ENCODE measurements around the gene GLOD5.

The GLOD5 gene

GRCh38 chrX:48752498-48752897, 9.0 kb upstream of the GLOD5 start:
- H3K27me3 ChIP-seq: no peaks in the 10 kb centered on the region
- no peak overlapping the region for H3K27ac ChIP-seq
- no peaks in the 10 kb centered on the region for H3K4me1 ChIP-seq (ENCODE audit: control insufficient read depth in 1 of 2, insufficient read depth in 1 of 2, low read depth in 1 of 2, low read length in 1 of 2)
- no peak for TF ChIP-seq CTCF (IDR thresholded peaks at IDR 0.05)
- H3K36me3 ChIP-seq: no peaks in the 10 kb centered on the region
- no peaks in the 10 kb centered on the region for H3K9me3 ChIP-seq
- no peak overlapping the region for H3K4me3 ChIP-seq (ENCODE audit: low read depth in 1 of 2, low read length in 1 of 2)

- no peak overlapping the region for H3K4me3 ChIP-seq (ENCODE audit: low read depth in 1 of 2, low read length in 1 of 2)
- H3K27me3 ChIP-seq: no peaks in the 10 kb centered on the region
- TF ChIP-seq CTCF (IDR thresholded peaks at IDR 0.05): no peak
- H3K27ac ChIP-seq: no peak overlapping the region
- no peaks in the 10 kb centered on the region for H3K36me3 ChIP-seq
- H3K9me3 ChIP-seq: no peaks in the 10 kb centered on the region
- H3K4me1 ChIP-seq (ENCODE audit: control insufficient read depth in 1 of 2, insufficient read depth in 1 of 2, low read depth in 1 of 2, low read length in 1 of 2): no peaks in the 10 kb centered on the region
Measured at GRCh38 chrX:48753708-48754228, 7.8 kb upstream of the GLOD5 start.

GRCh38 chrX:48754238-48754637, 7.3 kb upstream of the GLOD5 start:
- H3K4me1 ChIP-seq (ENCODE audit: control insufficient read depth in 1 of 2, insufficient read depth in 1 of 2, low read depth in 1 of 2, low read length in 1 of 2): no peaks in the 10 kb centered on the region
- no peaks in the 10 kb centered on the region for H3K27me3 ChIP-seq
- no peak for TF ChIP-seq CTCF (IDR thresholded peaks at IDR 0.05)
- H3K9me3 ChIP-seq: no peaks in the 10 kb centered on the region
- no peak overlapping the region for H3K27ac ChIP-seq
- H3K36me3 ChIP-seq: no peaks in the 10 kb centered on the region
- no peak overlapping the region for H3K4me3 ChIP-seq (ENCODE audit: low read depth in 1 of 2, low read length in 1 of 2)

GRCh38 chrX:48769230-48769629, 7.7 kb downstream of the GLOD5 start:
- Histone ChIP-seq H3K9me3 (no peaks in the 10 kb centered on the region), H3K27ac (no peak overlapping the region), H3K36me3 (no peaks in the 10 kb centered on the region), H3K27me3 (no peaks in the 10 kb centered on the region), H3K4me1 (ENCODE audit: control insufficient read depth in 1 of 2, insufficient read depth in 1 of 2, low read depth in 1 of 2, low read length in 1 of 2) (no peaks in the 10 kb centered on the region), H3K4me3 (ENCODE audit: low read depth in 1 of 2, low read length in 1 of 2) (no peak overlapping the region)
- no peak for TF ChIP-seq CTCF (IDR thresholded peaks at IDR 0.05)

GRCh38 chrX:48770296-48770695, 8.7 kb downstream of the GLOD5 start:
- TF ChIP-seq CTCF (IDR thresholded peaks at IDR 0.05): no peak
- Histone ChIP-seq H3K4me3 (ENCODE audit: low read depth in 1 of 2, low read length in 1 of 2) (no peak overlapping the region), H3K27me3 (no peaks in the 10 kb centered on the region), H3K27ac (no peak overlapping the region), H3K9me3 (no peaks in the 10 kb centered on the region), H3K4me1 (ENCODE audit: control insufficient read depth in 1 of 2, insufficient read depth in 1 of 2, low read depth in 1 of 2, low read length in 1 of 2) (no peaks in the 10 kb centered on the region), H3K36me3 (no peaks in the 10 kb centered on the region)

- no peak overlapping the region for H3K4me3 ChIP-seq (ENCODE audit: low read depth in 1 of 2, low read length in 1 of 2)
- H3K27me3 ChIP-seq: no peaks in the 10 kb centered on the region
- H3K36me3 ChIP-seq: no peaks in the 10 kb centered on the region
- TF ChIP-seq CTCF (IDR thresholded peaks at IDR 0.05): no peak
- H3K27ac ChIP-seq: no peak overlapping the region
- no peaks in the 10 kb centered on the region for H3K4me1 ChIP-seq (ENCODE audit: control insufficient read depth in 1 of 2, insufficient read depth in 1 of 2, low read depth in 1 of 2, low read length in 1 of 2)
- no peaks in the 10 kb centered on the region for H3K9me3 ChIP-seq
Measured at GRCh38 chrX:48772602-48773001, 11.1 kb downstream of the GLOD5 start.
